Stimulated activated CD4-positive, alpha-beta T cell treated with anti-CD3 and anti-CD28 coated beads, Interleukin-4, amount 100 ng/mL, for 48 hours (primary cell): ENCODE measurements around the gene SIM1.
"Not testable (repeated sequence)": the region's sequence is repeated elsewhere in the genome, so short reads cannot be mapped to it uniquely, and the experiment has no call there.

Source experiments
- DNase-seq, 2 donors: peaks; one replicate each; pipeline ENCODE4 v3.0.0-alpha.2; 2020; ENCODE audit warnings: low read depth in 2 of 2

The SIM1 gene

GRCh38 chr6:100426744-100427338 lies 37.9 kb downstream of the SIM1 start:
- DNase-seq, result no peak

- DNase-seq, result no peak
These were observed 38.5 kb downstream of the SIM1 start for GRCh38 chr6:100426241-100426640.

- DNase-seq, result no peak
These were observed 44.0 kb downstream of the SIM1 start for GRCh38 chr6:100420711-100421110.

GRCh38 chr6:100417036-100417435 lies 47.7 kb downstream of the SIM1 start:
- no peak for DNase-seq

- no peak for DNase-seq
These were observed 49.0 kb downstream of the SIM1 start for GRCh38 chr6:100415768-100416167.

- DNase-seq, result no peak
These were observed 51.8 kb downstream of the SIM1 start for GRCh38 chr6:100412872-100413271.

GRCh38 chr6:100404051-100404450 lies 60.7 kb downstream of the SIM1 start:
- DNase-seq, result no peak

GRCh38 chr6:100393493-100393892 lies 71.2 kb downstream of the SIM1 start:
- DNase-seq, result no peak

- no peak for DNase-seq
These were observed 72.3 kb downstream of the SIM1 start for GRCh38 chr6:100392423-100392822.

GRCh38 chr6:100388868-100389519 lies 75.7 kb downstream of the SIM1 start:
- no peak for DNase-seq

GRCh38 chr6:100382767-100383195 lies 81.9 kb downstream of the SIM1 start:
- DNase-seq, result no peak

GRCh38 chr6:100382031-100382430 lies 82.7 kb downstream of the SIM1 start:
- DNase-seq, result no peak

- DNase-seq, result no peak
These were observed 83.6 kb downstream of the SIM1 start for GRCh38 chr6:100381111-100381510.

GRCh38 chr6:100379386-100379785 lies 85.3 kb downstream of the SIM1 start:
- no peak for DNase-seq

GRCh38 chr6:100378576-100378975 lies 86.1 kb downstream of the SIM1 start:
- DNase-seq, result no peak

GRCh38 chr6:100376103-100376502 lies 88.6 kb downstream of the SIM1 start:
- DNase-seq, result no peak

GRCh38 chr6:100372326-100373091 lies 92.2 kb downstream of the SIM1 start:
- DNase-seq, result no peak

- DNase-seq, result no peak
These were observed 93.1 kb downstream of the SIM1 start for GRCh38 chr6:100371591-100371990.

- no peak for DNase-seq
These were observed 94.5 kb downstream of the SIM1 start for GRCh38 chr6:100370265-100370664.

- DNase-seq, result no peak
These were observed 98.3 kb downstream of the SIM1 start for GRCh38 chr6:100366419-100366818.

- no peak for DNase-seq
These were observed 101.1 kb downstream of the SIM1 start for GRCh38 chr6:100363651-100364050.

GRCh38 chr6:100354736-100355641 lies 109.7 kb downstream of the SIM1 start:
- not testable (repeated sequence) for DNase-seq
